MM.1S (cell line): ENCODE results near the gene PRMT2.

Experiments used
- EZH2 ChIP-seq: fragments of 300-600 bp; sonication (generic); optimal IDR thresholded peaks from 2 replicates; pipeline ENCODE3; 2017; ENCODE audit warnings: low read depth, mild to moderate bottlenecking, antibody characterized with exemption, low read length, mixed read lengths
- TF ChIP-seq, protein P1 (sequence below): fragments of 300-600 bp; sonication (generic); IDR thresholded peaks from 2 replicates; pipeline ENCODE4 v1.5.1; 2016; ENCODE audit warnings: antibody characterized with exemption, low read length, mixed read lengths

DNA sequence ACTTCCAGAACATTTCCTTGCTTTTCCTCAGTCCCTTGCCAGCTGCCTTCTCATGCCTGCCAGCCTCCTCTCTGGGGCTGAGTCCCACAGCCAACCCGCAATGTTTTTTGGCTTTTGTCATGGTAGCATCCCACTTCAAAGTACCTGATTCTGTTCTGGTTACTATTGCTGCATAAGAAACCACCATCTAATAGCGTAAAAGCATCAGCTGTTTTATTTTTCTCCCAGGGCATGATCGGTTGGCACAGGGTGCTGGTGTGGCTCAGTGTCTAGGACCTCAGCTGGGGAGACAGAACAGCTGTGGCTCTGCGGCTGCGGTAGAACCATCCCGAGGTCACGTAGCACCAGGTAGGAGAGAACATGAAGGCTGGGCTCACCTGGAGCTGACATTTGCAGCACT is 8.9 kb upstream of the PRMT2 start:
- TF ChIP-seq, protein P1, sequence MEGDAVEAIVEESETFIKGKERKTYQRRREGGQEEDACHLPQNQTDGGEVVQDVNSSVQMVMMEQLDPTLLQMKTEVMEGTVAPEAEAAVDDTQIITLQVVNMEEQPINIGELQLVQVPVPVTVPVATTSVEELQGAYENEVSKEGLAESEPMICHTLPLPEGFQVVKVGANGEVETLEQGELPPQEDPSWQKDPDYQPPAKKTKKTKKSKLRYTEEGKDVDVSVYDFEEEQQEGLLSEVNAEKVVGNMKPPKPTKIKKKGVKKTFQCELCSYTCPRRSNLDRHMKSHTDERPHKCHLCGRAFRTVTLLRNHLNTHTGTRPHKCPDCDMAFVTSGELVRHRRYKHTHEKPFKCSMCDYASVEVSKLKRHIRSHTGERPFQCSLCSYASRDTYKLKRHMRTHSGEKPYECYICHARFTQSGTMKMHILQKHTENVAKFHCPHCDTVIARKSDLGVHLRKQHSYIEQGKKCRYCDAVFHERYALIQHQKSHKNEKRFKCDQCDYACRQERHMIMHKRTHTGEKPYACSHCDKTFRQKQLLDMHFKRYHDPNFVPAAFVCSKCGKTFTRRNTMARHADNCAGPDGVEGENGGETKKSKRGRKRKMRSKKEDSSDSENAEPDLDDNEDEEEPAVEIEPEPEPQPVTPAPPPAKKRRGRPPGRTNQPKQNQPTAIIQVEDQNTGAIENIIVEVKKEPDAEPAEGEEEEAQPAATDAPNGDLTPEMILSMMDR = no peak
- TF ChIP-seq EZH2 = no peak
